Caki2 (cell line): ENCODE data around the gene UGCG. TPM values are rescaled to one million over a fixed set of nuclear protein-coding genes. Genes with fewer than 3 reads are reported as not detected.
"Not testable (repeated sequence)": the region's sequence is repeated elsewhere in the genome, so short reads cannot be mapped to it uniquely, and the experiment has no call there.

Experiments
- DNase-seq: peaks from one replicate; pipeline ENCODE4 v3.0.0-alpha.2; 2015; ENCODE audit warnings: low read depth
- in situ Hi-C: cut with HindIII; loops from 2 replicates; pipeline ENCODE4 v1.10.0; 2016; ENCODE audit warnings: low sequenced_read_pairs, low pct_unique_long_range_greater_than_20kb, mixed read lengths
- total RNA-seq: library from RNA; depleted of rRNA; stranded (reverse); fragments of >200 nt; shearing (Covaris generic); gene quantifications from 2 replicates; pipeline ENCODE4 v1.2.3, GENCODE V29; 2014; ENCODE audit warnings: low replicate concordance

UGCG gene
- total RNA-seq, 1 experiment from 2014 or later = 65.0 TPM

DNA sequence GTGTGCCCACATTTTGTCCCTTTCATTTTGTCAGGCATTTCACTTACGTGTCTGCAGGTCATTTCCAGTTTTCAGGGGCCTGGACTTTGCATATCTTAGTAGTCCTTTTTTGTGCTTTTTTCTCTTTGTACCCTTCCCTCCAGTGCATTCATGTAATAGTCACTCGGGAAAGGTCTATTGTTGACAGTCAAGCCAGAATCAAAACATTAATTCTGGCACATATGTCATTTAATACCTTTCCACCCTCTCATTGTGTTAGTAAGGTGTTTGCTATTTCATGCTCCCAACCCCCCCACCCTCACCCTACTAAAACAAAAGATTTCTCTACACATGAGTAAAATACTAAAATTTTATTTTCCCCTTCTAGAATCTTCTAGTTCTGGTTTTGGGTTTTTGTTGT is 42.7 kb downstream of the UGCG start:
- no peak for DNase-seq
- in situ Hi-C loops = no loop called here

DNA sequence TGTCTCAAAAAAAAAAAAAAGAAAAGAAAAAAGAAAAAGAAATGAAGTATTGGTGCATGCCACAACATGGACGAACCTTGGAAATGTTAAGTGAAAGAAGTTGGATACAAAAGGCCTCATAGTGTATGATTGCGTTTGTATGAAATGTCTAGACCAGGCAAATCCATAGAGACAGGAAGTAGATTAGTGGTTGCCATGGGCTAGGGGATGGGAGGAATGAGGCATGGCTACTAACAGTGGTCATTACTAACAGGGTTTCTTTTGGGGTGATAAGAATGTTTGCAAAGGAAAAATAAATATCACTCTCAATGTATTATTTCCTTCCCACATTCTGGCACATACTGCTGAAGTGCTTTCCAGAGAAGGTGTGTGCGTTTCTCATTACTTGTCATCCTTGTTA is 44.1 kb downstream of the UGCG start:
- in situ Hi-C loops = no loop called here
- DNase-seq = no peak

DNA sequence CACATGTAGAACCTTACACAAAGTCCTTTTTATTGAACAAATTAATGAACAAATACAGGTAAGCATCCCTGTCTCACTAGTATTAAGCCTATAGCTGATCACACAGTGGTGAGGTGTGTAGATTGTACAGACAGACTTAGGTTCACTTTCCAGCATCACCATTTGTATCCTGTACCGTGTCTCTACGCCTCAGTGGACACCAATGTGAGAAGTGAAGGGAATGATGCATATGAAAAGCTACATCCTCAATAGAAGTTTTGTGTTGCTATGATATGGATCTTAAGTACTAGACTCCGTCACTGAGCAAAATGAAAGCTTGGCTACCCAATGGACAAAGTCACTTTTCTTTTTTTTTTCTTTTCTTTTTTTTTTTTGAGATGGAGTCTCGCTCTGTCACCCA is 46.6 kb downstream of the UGCG start:
- no peak for DNase-seq
- in situ Hi-C loops = no loop called here

DNA sequence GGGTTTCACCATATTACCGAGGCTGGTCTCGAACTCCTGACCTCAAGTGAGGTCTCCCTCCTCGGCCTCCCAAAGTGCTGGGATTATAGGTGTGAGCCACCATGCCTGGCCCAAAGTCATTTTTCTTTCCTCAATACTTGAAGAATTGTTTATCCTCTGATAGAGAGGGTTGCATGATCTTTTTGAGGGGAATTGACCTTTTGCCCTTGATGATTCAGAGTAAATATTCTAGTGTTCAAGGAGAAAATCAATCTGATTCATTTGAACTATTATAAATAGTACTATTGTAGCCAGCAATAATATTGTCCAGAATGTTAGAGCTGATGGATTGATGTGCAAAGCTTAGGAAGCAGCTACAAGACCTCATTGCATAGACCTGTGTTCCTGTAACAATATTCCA is 47.1 kb downstream of the UGCG start:
- in situ Hi-C loops = no loop called here
- DNase-seq = no peak

DNA sequence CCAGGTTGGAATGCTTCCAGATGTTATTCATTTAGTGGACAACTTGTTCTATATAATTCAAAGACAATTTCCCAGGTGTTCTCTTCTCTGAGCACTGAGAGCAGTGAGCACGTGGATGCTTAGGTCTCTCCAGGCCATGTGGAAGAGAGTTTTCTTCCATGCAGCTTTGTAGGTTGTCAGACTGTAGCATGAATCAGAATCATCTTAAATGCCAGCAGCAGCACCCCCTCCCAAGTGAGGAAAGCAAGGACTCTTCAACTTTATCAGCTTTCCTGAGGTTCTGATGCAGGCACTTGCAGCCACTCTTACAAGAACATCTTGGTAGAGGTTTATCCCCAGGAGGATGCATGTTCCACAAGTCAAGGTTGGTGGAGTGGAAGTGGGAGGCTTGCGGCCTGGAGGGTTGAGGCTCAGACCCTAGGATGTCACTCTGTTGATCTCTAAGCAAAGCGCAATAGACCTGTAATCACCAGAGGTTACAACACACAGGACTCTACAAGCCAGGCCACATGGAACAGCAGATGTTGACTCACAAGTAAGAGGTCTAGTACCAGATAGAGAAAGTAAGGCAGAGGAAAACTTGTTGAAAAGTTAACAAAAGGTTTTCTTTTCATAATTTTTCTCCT is 47.7 kb downstream of the UGCG start:
- no peak for DNase-seq
- in situ Hi-C loops = no loop called here

DNA sequence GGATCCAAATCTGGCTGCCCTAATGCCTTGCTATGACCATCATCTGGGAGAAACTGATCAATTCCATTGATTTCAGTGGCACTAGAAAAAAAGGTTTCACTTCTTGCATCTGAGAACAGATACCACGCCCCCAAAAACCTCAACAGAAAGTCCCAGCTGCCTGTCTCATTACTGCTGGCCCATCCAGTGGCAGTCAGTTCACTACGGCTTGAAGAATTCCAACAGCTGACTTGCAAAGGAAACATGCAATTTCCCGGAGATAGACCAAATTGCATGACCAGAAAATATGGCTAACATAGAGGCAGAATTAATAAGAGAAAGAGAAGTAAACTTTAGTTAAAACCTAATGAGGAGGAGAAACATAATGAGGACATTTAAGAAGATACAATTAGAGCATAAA is 48.6 kb downstream of the UGCG start:
- DNase-seq = no peak
- in situ Hi-C loops = no loop called here

DNA sequence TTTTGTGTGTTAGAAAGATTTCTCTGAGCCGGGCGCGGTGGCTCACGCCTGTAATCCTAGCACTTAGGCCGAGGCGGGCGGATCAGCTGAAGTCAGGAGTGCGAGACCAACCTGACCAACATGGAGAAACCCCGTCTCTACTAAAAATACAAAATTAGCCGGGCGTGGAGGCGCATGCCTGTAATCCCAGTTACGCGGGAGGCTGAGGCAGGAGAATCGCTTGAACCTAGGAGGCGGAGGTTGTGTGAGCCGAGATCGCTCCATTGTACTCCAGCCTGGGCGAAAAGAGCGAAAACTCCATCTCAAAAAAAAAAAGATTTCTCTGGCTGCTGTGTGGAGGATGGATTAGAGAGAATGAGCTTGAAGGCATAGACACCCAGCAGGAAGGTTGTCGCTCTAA is 51.5 kb downstream of the UGCG start:
- DNase-seq, in situ Hi-C loops: not testable (repeated sequence)

DNA sequence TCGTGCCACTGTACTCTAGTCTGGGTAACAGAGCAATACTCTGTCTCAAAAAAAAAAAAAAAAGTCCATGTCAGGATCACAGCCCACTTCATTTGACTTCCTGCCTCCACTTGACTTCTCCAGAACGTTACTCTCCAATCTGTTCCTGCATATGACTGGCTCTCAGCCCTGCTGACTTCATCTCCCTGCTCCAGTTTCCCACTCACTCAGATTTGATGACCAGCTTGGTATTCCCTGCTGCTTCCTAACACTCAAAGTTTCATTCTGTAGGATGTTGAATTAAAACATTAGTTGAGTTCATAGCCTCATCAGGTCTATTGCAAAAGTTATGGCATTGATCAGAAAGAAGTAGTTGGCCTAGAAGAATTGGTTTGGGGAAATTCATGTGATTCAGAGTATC is 52.3 kb downstream of the UGCG start:
- DNase-seq = no peak
- in situ Hi-C loops = no loop called here

DNA sequence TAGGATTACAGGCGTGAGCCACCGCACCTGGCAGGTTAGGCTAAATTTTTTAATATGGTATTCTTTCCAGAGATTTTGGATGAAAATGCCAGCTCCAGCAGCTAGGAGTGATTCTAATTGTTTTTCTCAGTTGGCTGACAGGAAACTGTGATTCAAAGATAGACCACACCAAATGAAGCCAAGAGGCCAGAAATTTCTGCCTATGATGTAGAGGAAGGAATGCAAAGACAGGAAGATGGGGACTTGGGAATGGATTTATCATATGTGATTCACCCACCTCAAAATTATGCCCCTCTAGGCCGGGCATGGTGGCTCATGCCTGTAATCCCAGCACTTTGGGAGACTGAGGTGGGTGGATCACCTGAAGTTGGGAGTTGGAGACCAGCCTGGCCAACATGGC is 53.3 kb downstream of the UGCG start:
- DNase-seq = no peak
- in situ Hi-C loops = no loop called here

DNA sequence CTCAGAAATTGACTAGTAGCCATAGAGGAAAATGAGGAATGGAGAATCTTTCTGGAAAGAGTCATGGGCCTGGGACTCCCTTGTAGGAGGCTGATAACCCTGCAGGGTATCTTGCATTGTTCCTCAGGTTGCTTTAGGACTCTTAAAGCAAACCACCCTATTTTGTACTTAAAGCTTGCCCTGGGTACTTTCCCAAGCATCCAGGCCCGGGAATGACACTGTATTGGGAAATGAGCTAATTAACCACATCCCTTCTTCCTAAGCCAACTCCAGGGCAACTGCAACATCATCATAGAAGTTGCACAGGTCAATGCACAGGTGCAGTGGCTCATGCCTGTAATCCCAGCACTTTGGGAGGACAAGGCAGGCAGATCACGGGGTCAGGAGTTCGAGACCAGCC is 55.9 kb downstream of the UGCG start:
- peak; percentile 65 for DNase-seq
- in situ Hi-C loops = no loop called here

DNA sequence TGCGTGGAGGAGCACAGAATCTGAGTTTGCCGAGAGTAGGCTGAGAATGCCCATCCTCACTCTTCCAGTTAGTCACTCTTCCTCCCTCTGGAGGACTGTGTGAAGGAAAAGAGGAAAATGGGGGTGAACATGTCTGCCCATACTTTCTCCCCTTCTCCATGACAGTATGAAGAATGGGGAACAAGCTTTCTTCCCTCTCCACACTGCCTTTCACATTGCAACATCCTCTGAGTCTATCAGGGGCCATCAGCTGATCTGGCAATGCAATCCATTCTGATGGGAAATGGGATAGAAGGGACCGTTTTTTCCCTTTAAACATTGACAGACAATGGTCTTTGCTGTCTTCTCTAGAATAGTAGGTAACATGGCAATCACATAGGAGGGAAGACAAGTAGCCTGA is 56.8 kb downstream of the UGCG start:
- DNase-seq = no peak
- in situ Hi-C loops = no loop called here

DNA sequence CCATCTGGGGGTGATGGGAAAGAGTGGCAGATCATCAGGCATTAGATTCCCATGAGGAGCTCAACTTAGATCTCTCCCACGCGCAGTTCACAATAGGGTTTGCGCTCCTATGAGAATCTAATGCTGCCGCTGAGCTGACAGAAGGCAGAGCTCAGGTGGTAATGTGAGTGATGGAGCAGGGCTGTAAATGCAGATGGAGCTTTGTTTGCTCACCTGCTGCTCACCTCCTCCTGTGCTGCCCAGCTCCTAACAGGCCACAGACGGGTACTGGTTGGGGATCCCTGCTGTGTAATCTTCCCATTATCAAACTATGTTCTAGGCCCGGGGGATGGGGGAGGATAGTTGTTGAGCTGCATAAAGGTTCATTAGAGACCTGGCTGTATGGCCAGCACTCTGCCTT is 58.4 kb downstream of the UGCG start:
- in situ Hi-C loops = no loop called here
- DNase-seq = no peak

DNA sequence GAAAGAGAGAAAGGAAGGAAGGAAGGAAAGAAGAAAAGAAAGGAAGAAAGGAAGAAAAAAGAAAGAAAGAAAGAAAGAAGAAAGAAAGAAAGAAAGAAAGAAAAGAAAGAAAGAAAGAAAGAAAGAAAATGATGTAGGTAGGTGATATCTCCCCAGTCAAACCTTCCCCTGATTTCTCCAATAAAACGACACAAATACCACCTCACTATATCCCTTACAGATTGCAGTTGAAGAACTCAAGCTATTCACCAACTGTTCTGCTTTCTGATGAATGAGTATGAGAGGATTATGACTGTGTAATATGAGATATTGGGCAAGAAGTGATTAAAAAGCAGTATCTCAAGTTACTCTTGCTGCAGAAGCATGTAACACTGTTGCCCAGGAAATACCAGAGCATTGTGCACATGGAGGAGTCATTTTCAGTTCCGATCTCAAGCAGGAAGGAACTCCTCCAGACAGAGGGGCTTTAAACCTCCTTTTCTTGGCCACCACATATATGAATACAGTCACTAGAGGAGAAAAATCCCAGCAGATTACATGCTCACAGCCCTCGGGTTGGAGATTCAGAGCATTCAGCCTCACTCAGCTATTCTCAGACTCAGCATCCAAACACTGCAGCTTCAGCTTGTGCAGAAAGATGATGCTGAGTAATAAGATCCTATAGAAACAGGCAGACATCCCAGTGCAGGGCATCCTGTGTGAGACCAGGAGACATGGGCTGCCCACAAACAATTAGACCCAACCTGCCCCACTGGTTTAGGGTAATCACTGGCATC is 61.4 kb downstream of the UGCG start:
- peak; percentile 33 for DNase-seq
- in situ Hi-C loops = no loop called here

DNA sequence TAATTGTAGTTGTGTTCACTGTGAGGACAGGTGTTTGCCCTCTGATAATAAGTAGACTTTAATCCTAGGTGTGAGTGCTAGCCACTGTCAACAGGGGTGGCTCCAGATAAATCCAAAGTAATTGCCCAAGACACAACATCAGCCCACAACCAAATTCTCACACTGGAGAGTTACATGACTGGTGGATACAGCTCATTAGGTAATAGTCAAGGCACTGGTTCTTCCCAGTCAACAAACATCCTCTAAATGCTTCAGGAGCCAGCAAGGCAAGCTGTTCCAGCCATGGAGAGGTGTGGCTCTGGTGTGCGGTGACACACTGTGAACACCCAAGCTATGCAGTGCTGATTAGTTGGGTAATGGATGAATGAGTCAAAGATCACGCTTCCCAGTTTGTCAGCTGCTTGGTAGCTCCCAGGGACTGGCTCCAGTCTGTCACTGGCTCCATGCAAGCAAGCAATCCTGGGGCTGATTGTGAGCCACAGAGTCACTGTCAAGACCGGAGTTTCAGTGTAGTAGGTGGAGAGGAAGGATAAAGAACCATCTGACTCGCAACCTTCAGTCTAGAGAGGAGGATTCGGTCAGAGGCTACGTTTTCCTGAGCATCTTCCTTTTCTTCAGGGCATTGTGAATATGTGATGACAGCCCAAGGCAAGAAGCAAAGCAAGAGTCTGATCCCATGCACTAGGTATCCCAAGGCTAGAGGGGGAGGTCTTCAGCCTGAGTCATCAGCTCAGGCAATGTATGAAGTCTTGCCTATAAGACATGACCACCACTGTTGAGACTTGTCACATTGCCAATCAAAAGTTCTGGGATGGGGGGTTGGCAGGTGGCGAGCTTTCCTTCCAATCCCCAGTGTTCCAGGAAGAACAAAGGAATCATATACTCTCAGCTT is 63.1 kb downstream of the UGCG start:
- in situ Hi-C loops = no loop called here
- DNase-seq = peak; percentile 97

DNA sequence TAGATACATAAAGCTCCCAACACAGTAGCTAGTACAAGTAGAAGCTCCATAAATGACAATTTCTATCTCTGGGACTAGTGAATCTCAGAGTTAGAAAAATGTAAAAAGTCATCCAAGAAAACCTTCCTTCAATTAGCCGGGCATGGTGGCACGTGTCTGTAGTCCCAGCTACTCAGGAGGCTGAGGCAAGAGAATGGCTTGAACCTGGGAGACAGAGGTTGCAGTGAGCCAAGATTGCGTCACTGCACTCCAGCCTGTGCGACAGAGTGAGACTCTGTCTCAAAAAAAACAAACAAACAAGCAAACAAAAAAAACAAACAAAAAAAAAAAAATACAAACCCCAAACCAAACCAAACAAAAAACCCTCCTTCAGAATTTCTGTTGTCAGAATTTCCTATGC is 63.9 kb downstream of the UGCG start:
- in situ Hi-C loops, DNase-seq: not testable (repeated sequence)

DNA sequence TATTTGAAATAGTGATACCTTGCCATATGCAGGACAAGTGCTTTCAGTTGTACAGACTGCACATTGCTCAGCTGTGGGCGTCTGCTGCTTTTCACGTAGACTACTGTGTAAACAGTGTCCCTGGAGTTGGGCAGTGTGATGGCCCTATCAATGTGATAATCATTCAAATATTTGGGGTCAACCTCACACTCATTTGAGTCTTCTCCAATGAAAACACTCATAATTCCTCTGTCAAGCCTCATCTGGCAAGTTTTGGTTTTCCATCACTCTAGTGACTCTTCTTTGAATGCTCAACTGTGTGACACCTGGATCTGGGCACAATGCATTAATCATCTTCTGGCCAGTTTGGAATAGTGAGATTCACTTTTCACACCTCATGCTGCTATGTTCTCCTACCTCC is 64.4 kb downstream of the UGCG start:
- peak; percentile 93 for DNase-seq
- in situ Hi-C loops = no loop called here

DNA sequence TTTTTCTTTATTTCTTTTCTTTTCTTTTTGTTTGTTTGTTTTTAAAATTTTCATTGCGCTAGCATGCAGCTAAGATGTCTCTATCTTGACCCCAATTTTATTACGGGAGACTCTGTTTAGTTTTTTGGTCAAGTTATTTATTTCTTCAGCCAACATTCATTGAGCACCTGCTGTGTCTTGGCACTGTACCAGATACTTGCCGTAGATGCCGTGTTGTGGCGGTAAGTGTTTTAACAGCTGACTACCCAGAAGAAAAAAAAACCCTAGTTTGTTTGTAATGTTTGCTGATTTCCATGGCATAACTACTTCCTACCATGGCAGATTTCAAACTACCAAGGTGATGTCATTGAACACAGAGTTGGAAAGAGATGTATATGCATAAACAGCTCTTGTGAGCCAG is 65.0 kb downstream of the UGCG start:
- in situ Hi-C loops = no loop called here
- peak; percentile 94 for DNase-seq

DNA sequence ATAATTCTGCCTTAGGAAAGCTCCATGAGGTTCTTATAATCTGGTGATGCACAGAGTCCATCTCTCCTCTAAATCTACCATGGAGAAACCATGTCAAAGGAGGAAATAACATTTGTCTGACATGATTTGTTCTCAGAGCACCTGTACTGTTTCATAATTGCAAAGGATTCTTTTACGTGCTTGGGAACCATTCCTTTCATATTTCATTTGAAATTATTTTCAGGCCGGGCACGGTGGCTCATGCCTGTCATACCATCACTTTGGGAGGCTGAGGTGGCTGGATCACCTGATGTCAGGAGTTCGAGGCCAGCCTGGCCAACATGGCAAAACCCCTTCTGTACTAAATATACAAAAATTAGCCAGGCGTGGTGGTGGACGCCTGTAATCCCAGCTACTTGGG is 65.4 kb downstream of the UGCG start:
- no peak for DNase-seq
- in situ Hi-C loops = no loop called here

DNA sequence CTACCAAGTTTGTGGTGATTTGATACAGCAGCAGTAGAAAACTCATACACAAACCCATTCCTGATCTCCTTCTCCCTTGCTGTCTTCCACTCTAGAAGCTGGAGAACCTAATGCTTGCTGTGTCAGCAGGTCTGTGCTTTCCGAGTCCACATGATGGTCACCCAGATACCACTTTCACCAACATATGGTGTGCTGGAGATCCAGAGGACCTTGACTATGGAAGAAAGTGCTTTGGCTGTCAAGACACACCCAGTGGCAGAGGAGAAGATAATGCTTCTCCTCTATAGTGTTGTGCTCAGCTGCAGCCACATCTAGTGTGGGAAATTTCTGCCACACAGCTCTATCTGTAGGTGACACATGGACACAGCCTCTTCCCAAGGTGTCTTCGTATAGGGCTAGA is 67.4 kb downstream of the UGCG start:
- in situ Hi-C loops = no loop called here
- DNase-seq = no peak
